ENCODE measurements around the gene ZNF189. TPM values are rescaled to one million over a fixed set of nuclear protein-coding genes. Genes with fewer than 3 reads are reported as not detected.

The ZNF189 gene
- total RNA-seq, 1 donor from 2014 or later = 10.0 TPM

- intact Hi-C loops (cut with micrococcal nuclease) = loop anchor here (1.0 to 2.0 kb wide), 2 partner anchors 51 to 82 kb away; partner anchors contain the start of genes MRPL50 and ZNF189
These were observed 50.5 kb downstream of the ZNF189 start for GRCh38 chr9:101449071-101449721.

- intact Hi-C loops (cut with micrococcal nuclease) = no loop called here
These were observed 52.3 kb downstream of the ZNF189 start for GRCh38 chr9:101450931-101451330.

- intact Hi-C loops (cut with micrococcal nuclease) = no loop called here
These were observed 52.8 kb downstream of the ZNF189 start for GRCh38 chr9:101451498-101451897.

GRCh38 chr9:101453776-101454570, 55.3 kb downstream of the ZNF189 start:
- intact Hi-C loops (cut with micrococcal nuclease) = no loop called here

- intact Hi-C loops (cut with micrococcal nuclease) = no loop called here
These were observed 57.1 kb downstream of the ZNF189 start for GRCh38 chr9:101455656-101456240.

GRCh38 chr9:101457003-101457402, 58.4 kb downstream of the ZNF189 start:
- intact Hi-C loops (cut with micrococcal nuclease) = no loop called here

GRCh38 chr9:101458963-101459631, 60.4 kb downstream of the ZNF189 start:
- intact Hi-C loops (cut with micrococcal nuclease) = loop anchor here (1.0 kb wide), 2 partner anchors 71 to 108 kb away; no protein-coding TSS in a partner anchor

Other genes starting within 250 kb of the ZNF189 start
- gene BAAT, start 13.8 kb upstream of the ZNF189 start, total RNA-seq = not detected in 2 replicates
- 9.5 and 11.8 TPM in 2 replicates for gene MRPL50, start 233 bp upstream of the ZNF189 start, total RNA-seq
- gene ALDOB, start 36.9 kb downstream of the ZNF189 start, total RNA-seq = not detected in 2 replicates
- gene RNF20, start 135.0 kb downstream of the ZNF189 start, total RNA-seq = 43.5 and 44.1 TPM in 2 replicates
- gene PPP3R2, start 196.1 kb downstream of the ZNF189 start, total RNA-seq = not detected in 2 replicates